NB4 (cell line): Measurements from ENCODE around the gene C19orf53.
A peak's percentile ranks its signal among the peaks of the same experiment; 100 is the strongest.

Experiments used
- DNase-seq: peaks from one replicate; pipeline ENCODE4 v3.0.0; 2010; ENCODE audit warnings: low read depth
- H3K4me3 ChIP-seq: one replicate; pipeline ENCODE4 v1.5.1; 2011; ENCODE audit warnings: mild to moderate bottlenecking, low read depth, low read length, moderate library complexity
- CTCF ChIP-seq: IDR thresholded peaks from one replicate; pipeline ENCODE4 v1.5.1; 2012; ENCODE audit warnings: low read depth, low read length
- MYC ChIP-seq: IDR thresholded peaks from 2 replicates; pipeline ENCODE4 v1.6.1; 2011; ENCODE audit warnings: low read depth, low read length
- POLR2A ChIP-seq: IDR thresholded peaks from 2 replicates; pipeline ENCODE4 v1.6.1; 2011; ENCODE audit warnings: mild to moderate bottlenecking; ENCODE audit not compliant: insufficient read length; ENCODE audit errors: extremely low read depth
- TF ChIP-seq, protein P1 (sequence below): IDR thresholded peaks from 2 replicates; pipeline ENCODE4 v1.6.1; 2011; ENCODE audit warnings: low read depth, low read length

C19orf53 gene

GRCh38 chr19:13794757-13795589 lies 20.7 kb downstream of the C19orf53 start, which contains the start of gene ZSWIM4:
Gene ZSWIM4, plus strand, starts transcription at chr19:13795443. Its CDS starts 206 bp downstream, at chr19:13795649.
- peak within 1 kb of the TSS; percentile 72 for H3K4me3 ChIP-seq
- TF ChIP-seq, protein P1, sequence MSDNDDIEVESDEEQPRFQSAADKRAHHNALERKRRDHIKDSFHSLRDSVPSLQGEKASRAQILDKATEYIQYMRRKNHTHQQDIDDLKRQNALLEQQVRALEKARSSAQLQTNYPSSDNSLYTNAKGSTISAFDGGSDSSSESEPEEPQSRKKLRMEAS = peak; percentile 28; the same call in 1 of the 2 replicates
- no peak for TF ChIP-seq MYC
- DNase-seq = peak; percentile 99

DNA sequence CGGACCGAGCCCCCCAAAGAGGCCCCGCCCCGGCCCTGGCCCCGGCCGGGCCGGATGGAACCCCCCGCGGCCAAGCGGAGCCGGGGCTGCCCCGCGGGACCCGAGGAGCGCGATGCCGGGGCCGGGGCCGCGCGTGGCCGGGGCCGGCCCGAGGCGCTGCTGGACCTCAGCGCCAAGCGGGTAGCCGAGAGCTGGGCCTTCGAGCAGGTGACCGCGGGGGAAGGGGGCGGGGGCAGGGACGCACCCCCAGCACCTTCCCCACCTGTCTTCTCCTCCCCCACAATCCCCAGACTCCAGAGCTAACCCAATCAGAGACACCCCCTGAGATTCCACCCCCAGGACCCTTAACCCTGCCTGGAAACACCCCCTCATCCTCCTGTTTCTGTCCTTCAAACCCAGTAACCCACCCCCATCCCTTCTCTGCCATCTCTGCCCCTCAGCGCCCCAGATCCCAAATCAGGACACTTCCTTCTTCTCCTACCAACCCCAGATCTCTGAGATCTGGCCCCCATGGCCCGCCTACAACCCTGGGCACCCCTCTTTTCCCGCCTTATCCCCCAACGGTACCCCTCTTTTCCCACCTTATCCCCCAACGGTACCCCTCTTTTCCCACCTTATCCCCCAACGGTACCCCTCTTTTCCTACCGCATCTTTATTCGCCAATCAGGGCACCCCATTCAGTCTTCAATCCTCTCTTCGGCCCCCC lies 21.5 kb downstream of the C19orf53 start:
- no peak for DNase-seq
- peak overlapping the region; percentile 62 for H3K4me3 ChIP-seq
- TF ChIP-seq CTCF = no peak
- TF ChIP-seq MYC = no peak
- TF ChIP-seq POLR2A = no peak
- TF ChIP-seq, protein P1 = no peak

DNA sequence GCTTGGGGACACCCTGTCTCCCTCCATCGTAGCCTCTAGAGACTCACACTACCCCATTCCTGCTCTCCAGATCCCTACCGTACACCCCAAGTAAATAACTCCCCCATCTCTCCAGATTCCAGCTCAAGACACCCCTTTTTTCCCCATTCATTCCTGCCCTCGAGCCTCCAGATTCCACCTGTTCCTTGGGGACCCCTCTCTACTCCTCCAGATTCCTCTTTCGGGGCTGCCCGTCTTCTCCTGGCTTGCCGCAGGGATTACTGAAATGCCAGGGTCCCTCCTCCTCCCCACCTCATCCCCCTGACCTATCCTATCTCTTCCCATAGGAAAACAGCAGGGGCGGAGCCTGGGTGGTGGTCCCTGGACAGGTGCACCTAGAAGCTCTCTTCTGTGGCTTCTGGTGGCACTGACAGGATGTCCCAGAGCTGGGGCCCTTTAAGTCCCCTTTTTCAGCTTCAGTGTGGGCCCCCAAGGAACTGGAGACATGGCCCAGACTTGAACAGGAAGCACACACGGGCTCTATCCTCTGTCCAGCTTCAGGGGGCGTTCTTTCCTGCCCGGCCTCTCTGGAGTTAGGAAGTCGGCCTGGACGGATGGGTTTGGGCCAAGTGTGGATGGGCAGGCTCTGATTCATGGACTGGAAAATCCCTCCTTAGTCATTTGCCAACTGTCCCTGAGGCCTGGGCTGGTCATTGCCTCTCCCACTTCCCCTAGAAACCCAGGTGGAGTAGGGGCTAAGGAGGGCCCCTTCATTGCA lies 22.2 kb downstream of the C19orf53 start:
- H3K4me3 ChIP-seq = peak overlapping the region; percentile 62
- peak; percentile 35 for DNase-seq
- TF ChIP-seq CTCF (no peak), MYC (no peak), POLR2A (no peak)
- TF ChIP-seq, protein P1 = no peak

DNA sequence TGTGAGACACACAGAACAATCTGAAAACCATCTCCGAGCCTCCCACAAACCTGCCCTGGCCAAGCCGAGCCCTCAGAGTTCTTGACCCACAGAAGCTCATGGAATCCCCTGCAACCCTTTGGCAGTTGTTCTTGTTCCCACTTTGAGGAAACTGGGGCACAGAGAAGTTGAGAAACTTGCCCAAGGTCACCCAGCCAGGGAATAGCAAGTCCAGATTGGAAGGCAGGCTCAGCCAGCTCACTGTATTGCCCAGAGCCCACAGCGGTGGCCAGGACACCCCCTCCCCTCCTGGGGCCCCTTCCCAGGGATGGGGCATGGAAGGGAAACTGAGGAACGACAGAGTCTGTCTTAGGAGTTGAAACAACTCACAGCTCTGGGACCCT lies 22.8 kb downstream of the C19orf53 start:
- no peak overlapping the region for H3K4me3 ChIP-seq
- DNase-seq = no peak
- TF ChIP-seq MYC = no peak
- no peak for TF ChIP-seq CTCF
- TF ChIP-seq POLR2A = no peak
- TF ChIP-seq, protein P1 = no peak

DNA sequence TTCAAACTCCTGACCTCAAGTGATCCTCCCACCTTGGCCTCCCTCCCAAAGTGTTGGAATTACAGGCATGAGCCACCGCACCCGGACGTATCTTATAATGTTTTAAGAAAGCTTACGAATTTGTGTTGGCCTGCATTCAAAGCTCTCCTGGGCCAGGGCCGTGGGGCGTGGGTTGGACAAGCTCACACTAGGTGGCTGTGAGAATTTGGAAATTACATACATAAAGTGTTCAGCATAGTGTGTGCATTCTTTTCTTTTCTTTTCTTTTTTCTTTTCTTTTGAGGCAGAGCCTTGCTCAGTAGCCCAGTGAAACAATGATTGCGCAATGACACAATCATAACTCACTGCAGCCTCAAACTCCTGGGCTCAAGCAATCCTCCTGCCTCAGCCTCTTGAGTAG lies 23.6 kb downstream of the C19orf53 start:
- H3K4me3 ChIP-seq = no peak overlapping the region
- peak; percentile 47 for DNase-seq
- TF ChIP-seq, protein P1 = no peak
- TF ChIP-seq POLR2A (no peak), MYC (no peak), CTCF (no peak)
